GM18858 (cell line): ENCODE data around the gene LCAT.

Source experiments
- ATAC-seq: cut with Tn5 transposase; IDR thresholded peaks from one replicate; pipeline ENCODE4 v1.9.1; 2021; ENCODE audit not compliant: unreplicated experiment

LCAT gene

DNA sequence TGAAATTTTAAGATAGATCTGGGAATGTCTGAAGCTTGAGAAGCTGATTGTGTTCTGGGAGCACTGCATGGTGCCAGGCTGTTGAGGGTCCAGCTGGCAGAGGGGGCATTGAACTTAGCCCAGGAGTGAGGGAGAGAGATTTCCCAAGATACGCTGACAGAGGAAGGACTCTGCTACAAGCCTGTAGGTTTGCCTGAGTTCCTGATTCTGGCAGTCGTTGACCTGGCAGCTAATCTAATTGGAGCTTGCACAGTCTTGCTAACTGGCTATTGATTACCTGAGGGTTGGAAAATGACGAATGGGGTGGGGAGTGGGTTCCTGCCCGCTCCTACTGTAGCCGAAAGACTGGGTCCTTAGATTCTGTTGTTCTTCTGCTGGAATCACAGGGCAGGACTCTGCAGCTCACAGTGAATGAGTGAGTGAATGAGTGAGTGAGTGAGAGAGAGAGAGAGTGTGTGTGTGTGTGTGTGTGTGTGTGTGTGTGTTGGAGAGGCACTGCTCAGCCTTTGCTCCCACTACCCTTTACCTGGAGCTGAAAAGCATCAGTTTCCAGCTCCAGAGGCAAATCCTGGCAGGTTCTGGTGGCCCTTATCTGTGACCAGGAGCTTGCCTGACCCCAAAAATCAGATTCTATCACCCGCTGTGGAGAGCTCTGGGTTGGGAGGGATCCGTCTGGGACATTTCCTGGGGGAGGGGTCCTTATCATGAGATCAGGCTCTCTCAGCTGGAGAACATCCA, 29.0 kb downstream of the LCAT start:
- no peak for ATAC-seq

DNA sequence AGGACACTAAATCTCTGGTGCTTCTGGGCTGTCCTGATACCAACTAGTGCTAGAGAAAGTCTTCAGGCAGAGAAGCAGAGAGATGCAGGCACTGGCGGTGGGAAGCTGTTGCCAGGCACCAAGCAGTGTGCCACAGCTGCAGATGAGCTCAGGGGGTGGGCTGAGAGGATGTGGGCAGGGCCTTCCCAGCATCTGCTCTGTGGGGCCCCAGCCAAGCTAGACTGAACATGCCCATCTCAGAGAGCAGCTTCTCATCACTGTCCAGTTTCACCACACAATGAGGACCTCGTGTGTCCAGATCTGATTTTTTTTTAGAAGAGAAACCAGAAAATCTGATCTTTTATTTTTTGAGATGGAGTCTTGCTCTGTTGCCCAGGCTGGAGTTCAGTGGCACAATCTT, 33.8 kb downstream of the LCAT start:
- ATAC-seq: no peak

DNA sequence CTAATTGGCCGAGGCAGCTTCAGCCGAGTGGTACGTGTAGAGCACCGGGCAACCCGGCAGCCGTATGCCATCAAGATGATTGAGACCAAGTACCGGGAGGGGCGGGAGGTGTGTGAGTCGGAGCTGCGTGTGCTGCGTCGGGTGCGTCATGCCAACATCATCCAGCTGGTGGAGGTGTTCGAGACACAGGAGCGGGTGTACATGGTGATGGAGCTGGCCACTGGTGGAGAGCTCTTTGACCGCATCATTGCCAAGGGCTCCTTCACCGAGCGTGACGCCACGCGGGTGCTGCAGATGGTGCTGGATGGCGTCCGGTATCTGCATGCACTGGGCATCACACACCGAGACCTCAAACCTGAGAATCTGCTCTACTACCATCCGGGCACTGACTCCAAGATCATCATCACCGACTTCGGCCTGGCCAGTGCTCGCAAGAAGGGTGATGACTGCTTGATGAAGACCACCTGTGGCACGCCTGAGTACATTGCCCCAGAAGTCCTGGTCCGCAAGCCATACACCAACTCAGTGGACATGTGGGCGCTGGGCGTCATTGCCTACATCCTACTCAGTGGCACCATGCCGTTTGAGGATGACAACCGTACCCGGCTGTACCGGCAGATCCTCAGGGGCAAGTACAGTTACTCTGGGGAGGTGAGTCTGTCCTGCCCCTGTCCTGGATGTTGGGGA, 34.7 kb downstream of the LCAT start:
- ATAC-seq: no peak

DNA sequence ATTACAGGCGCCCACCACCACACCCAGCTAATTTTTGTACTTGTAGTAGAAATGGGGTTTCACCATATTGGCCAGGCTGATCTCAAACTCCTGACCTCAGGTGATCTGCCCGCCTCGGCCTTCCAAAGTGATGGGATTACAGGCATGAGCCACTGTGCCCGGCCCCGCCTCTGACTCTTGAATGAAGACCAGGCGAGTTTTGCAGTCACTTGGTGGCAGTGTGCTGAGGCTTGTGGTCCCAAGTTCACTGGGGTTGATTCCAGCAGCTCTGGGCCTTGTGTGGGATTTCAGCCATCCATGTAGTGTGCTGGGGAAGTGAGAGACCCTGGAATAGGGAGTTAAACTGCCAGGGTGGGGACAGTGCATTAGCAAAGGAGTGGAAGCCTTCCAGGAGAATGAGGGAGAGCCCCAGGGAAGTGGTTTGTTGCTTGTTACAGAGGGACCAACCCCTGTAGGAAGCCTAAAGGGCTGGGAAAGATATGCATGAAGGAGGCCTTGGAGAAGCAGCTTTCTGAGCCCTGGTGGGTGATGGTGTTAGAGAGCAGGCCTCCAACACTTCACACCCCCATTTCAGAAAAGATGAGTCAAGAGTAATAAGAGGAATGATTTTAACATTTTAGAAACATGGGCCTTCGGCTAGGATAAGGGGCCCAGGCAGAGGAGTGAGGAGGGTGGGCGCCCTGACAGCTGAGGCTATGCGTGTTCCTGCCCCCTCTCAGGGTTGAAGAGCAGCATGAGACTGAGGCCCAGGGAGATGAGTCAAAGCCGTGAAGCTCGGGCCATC, 36.3 kb downstream of the LCAT start:
- ATAC-seq: no peak

DNA sequence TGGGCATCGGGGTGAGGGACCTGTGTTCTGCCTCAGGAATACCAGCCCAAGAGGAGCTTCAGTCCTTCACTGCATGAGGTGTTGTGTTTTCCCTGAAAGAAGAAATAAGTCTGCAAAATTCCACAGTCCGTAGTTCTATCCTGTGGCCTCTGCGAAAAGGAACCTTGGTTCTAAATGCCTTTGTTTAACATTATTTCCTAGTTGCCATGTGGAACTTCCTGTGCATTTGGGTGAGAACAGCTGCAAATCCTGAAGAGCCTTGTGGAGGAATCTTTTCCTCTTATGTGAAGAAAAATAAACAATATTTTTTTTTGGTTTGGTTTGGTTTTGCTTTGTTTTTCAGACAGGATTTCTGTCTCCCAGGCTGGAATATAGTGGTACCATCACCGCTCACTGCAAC, 41.1 kb downstream of the LCAT start:
- ATAC-seq: no peak

DNA sequence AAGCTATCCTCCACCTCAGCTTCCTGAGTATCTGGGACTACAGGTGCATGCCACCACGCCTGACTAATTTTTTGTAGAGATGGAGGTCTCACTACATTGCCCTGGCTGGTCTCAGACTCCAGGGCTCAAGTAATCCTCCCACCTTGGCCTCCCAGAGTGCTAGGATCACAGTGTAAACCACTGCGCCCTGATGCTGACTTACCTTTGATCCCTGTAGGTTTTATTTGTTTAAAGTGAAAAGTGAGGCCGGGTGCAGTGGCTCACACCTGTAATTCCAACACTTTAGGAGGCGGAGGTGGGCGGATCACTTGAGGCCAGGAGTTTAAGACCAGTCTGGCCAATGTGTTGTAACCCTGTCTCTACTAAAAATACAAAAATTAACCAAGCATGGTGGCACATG, 42.2 kb downstream of the LCAT start:
- no peak for ATAC-seq

DNA sequence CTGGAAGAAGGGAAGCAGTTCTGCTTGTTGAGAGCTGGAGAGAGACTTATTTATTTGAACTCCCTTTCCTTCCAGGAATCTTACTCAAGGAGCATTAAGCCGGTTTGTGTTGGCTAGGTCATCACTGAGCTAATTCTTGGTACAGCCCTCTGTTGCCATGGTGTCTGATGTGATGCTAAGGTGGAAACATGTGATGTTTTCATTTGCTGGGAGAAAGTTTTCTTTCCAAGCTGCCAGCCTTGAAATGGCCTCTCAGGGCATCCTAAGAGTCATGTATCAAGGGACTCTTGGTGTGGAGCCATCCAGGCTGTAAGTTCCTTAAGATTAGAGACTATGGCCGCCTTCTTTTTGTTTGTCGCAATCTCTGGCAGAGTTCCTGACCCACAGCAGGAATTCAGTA, 46.7 kb downstream of the LCAT start:
- ATAC-seq: no peak

DNA sequence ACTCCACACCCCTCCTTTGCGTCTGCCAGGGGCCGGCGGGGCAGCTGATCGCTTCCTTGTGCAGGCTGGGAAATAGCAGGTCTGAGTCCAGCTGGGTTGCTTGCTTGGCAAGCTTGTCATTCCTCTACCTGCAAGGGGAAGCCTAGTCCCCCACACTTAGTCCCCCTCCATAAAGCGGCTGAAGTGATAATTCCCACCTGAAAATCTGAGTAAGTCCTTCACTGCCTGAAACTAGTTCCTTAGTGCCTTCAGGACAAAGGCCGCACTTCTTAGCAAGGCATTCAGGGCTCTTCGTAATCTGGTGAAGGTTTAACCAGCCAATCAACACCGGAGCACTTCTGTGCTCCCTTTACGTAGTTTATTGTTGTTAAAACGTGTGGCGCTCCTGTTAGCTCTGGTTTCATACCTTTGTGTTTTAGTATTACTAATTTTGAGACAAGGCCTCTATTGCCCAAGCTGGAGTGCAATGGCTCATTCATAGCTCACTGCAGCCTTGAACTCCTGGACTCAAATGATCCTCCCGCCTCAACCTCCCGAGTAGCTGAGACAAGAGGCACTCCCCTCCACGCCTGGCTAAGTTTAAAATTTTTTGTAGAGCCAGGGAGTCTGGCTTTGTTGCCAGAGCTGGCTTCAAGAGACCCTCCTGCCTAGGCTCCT, 50.0 kb downstream of the LCAT start:
- ATAC-seq: no peak

DNA sequence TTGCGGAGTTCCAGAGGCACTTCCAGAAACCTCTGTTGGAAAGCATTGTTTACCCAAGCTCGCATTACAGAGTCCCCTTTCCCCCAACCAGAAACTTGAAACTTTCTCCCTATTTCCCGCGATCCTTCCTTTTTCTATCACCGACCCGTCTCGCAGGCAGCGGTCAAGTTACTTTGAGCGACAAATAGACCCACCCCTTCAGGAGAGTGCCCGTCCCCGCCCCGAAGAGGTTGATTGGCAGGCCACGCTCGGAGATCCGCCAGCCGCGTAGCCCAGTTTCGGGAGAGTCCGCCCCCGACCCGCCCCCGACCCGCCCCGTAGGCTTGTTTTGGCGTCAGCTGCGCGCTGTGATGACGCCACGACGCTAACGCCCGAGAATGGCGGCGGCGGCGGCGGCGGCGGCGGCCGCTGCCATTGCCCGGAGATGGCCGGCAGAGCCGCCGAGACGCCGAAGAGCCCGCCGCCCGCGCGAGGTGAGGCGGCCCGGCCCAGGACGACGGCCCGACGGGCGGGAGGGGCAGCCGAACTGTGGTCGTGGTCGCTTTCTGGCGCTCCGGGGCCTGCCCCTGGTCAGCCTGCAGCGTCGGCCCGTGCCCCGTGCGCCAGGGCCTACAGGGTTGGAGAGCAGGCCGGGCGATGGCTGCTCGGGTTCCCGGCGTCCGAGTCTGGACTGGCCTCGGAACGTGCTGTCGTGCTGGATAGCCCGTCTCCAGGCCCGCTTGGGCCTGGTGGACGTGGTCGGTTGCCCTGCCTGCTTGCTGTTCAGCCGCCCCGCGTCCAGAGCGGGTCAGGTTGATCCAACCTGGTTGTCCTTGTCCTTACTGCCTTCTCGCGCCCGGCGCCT, 50.8 kb downstream of the LCAT start, which contains the start of gene PSKH1:
TSS of gene PSKH1 (plus strand) at position 356 of the 844 bp plus-strand sequence. CDS start 15,496 bp downstream, outside the sequence.
- peak; percentile 55 for ATAC-seq

DNA sequence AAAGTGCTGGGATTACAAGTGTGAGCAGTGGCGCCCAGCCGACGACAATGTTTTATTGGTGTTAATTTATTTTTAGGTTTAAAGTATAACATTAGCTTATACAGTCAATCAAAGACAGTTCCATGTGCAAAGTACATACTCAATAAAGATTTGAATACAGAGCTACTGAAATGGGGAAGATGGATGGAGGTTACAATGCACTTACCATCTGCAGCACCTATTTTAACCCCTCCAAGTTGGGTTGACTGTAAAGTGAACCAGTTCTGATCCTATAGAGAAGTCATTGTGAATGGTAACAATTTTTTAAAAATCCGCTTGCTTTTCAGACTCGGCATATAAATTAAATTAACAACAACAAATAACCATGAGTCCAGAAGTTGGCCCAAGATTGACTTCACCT, 51.5 kb downstream of the LCAT start:
- ATAC-seq: no peak
